Measurements from ENCODE around the gene COL17A1. TPM values are rescaled to one million over a fixed set of nuclear protein-coding genes. Genes with fewer than 3 reads are reported as not detected.

The COL17A1 gene
- total RNA-seq, 4 donors from 2014 or later: under 0.01 to 2.9 (median 0.98) TPM; not detected in 1

DNA sequence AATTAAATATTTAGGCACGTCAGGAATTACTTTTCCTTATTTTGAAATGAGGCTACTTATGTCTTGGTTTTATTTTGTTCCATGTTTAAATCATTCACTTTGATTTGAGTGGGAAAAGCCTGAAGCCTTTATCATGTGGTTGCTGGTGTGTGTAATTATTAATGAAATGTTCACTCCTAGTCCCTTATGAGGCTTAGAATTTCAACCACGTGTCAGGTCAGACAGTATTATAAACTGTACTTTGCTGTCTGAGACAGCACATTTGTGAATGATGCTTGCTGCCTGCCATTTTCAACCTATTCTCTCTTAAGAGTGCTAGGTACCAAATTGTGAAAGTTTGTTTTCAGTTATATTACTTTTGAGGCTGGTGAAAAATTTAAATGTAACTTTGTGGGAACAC is 58.9 kb downstream of the COL17A1 start:
- intact Hi-C loops (cut with DNase I; ENCODE audit: low total_unique reads): no loop called here
- no peaks in the 10 kb centered on the region for H3K4me1 ChIP-seq
- H3K36me3 ChIP-seq: no peaks in the 10 kb centered on the region
- no peak for DNase-seq
- no peak overlapping the region for H3K27ac ChIP-seq
- H3K4me3 ChIP-seq: no peak overlapping the region
- TF ChIP-seq POLR2A (IDR thresholded peaks at IDR 0.05): no peak
- no peak for TF ChIP-seq CTCF (IDR thresholded peaks at IDR 0.05)
- H3K27me3 ChIP-seq: no peaks in the 10 kb centered on the region
- H3K9me3 ChIP-seq: no peaks in the 10 kb centered on the region

GRCh38 chr10:104025524-104025923 is 60.2 kb downstream of the COL17A1 start:
- Histone ChIP-seq H3K9me3 (no peaks in the 10 kb centered on the region), H3K4me1 (no peaks in the 10 kb centered on the region), H3K27ac (no peak overlapping the region), H3K36me3 (no peaks in the 10 kb centered on the region), H3K27me3 (no peaks in the 10 kb centered on the region), H3K4me3 (no peak overlapping the region)
- no peak for DNase-seq
- intact Hi-C loops (cut with DNase I; ENCODE audit: low total_unique reads): no loop called here
- TF ChIP-seq CTCF (IDR thresholded peaks at IDR 0.05) (no peak), POLR2A (IDR thresholded peaks at IDR 0.05) (no peak)

- H3K36me3 ChIP-seq: no peaks in the 10 kb centered on the region
- TF ChIP-seq CTCF (IDR thresholded peaks at IDR 0.05): no peak
- no peak for TF ChIP-seq POLR2A (IDR thresholded peaks at IDR 0.05)
- H3K9me3 ChIP-seq: no peaks in the 10 kb centered on the region
- H3K4me3 ChIP-seq: no peak overlapping the region
- no peak for DNase-seq
- H3K4me1 ChIP-seq: no peaks in the 10 kb centered on the region
- no peaks in the 10 kb centered on the region for H3K27me3 ChIP-seq
- intact Hi-C loops (cut with DNase I; ENCODE audit: low total_unique reads): no loop called here
- no peak overlapping the region for H3K27ac ChIP-seq
Observed at GRCh38 chr10:104022026-104022425, 63.7 kb downstream of the COL17A1 start.

DNA sequence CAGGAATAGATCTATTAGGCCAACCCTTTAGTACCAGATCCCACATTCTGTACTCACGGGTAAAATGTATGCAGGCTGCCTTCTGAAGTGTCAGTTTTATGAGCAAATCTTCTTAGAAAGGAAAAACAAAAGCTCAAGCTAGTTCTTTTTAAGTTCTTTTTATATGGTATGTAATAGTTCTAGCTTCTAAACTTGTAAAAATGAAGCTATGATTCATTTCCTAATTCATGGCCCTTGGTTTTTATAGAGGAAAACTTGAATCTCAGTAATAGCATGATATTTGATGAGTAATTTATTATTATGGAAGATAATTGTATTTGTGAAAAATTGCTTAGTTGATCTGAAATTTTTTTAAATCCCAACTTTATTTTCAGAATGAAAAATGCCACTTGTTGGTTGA is 64.4 kb downstream of the COL17A1 start:
- no peaks in the 10 kb centered on the region for H3K4me1 ChIP-seq
- no peak overlapping the region for H3K4me3 ChIP-seq
- TF ChIP-seq CTCF (IDR thresholded peaks at IDR 0.05): no peak
- TF ChIP-seq POLR2A (IDR thresholded peaks at IDR 0.05): no peak
- DNase-seq: no peak
- no peaks in the 10 kb centered on the region for H3K9me3 ChIP-seq
- intact Hi-C loops (cut with DNase I; ENCODE audit: low total_unique reads): no loop called here
- H3K36me3 ChIP-seq: no peaks in the 10 kb centered on the region
- H3K27me3 ChIP-seq: no peaks in the 10 kb centered on the region
- H3K27ac ChIP-seq: no peak overlapping the region

GRCh38 chr10:104020020-104020419 is 65.7 kb downstream of the COL17A1 start:
- Histone ChIP-seq H3K36me3 (no peaks in the 10 kb centered on the region), H3K27me3 (no peaks in the 10 kb centered on the region), H3K4me3 (no peak overlapping the region), H3K27ac (no peak overlapping the region), H3K4me1 (no peaks in the 10 kb centered on the region), H3K9me3 (no peaks in the 10 kb centered on the region)
- intact Hi-C loops (cut with DNase I; ENCODE audit: low total_unique reads): no loop called here
- DNase-seq: no peak
- TF ChIP-seq CTCF (IDR thresholded peaks at IDR 0.05) (no peak), POLR2A (IDR thresholded peaks at IDR 0.05) (no peak)

Measured in uterus (tissue), 4 donors.